Hippocampal formation (tissue), 2 donors: ENCODE measurements around the gene TMEM11.

ENCODE experiments used
- DNase-seq, 2 donors: peaks; one replicate each; lab custom pipeline; 2025; lab: John Stamatoyannopoulos, UW

Gene TMEM11

DNA sequence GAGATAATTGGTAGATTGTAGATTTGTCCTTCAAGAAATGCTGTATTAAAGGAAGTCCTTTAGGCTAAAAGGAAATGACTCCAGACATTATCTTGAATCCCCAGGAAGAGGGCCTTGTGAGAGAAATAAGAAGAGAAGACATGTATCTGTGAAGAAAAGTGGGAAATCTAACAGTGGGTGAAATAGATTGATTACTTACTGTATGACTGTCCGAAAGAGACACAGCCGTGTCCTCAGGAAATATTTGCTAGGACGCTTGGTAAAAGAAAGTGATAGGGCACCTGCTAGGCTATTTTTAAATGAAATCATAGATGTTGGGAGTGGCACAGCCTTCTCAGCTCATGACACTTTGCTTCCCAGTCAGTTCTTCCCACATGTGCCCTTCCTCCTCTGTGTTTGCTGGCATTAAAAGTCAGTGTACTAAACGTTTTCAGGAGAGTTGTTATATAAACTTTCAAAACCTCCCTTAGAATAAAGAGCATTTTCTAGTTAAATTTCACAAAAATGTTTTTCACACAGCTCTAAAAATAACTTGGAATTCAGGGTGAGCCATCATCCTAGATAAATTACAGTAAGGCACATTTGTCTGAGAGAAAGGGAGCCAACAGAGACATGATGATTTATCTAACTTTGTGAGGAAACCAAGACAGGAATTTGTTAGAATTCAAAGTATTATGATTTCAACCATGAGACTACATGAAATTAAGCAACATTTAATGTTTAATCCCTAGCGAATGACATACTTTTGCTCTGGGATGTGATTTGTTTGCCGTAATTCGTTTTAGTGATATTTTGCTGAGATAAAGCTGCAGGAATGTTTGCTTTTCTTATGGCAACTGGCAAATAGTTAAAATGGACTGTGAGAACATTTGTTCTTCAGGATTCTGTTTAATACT, 52.2 kb downstream of the TMEM11 start:
- no peak for DNase-seq

DNA sequence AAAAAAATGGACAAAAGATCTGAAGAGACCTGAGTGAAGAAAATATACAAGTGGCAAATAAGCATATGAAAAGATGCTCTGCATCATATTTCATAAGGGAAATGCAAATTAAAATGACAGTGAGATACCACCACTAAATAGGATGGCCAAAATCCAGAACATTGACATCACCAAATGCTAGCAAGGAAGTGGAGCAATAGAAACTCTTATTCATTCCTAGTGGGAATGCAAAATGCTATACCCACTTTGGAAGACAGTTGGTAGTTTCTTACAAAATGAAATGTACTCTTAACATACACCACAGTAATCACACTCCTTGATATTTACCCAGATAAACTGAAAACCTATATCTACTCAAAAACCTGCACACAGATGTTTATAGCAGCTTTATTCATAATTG, 53.6 kb downstream of the TMEM11 start:
- DNase-seq, result no peak

DNA sequence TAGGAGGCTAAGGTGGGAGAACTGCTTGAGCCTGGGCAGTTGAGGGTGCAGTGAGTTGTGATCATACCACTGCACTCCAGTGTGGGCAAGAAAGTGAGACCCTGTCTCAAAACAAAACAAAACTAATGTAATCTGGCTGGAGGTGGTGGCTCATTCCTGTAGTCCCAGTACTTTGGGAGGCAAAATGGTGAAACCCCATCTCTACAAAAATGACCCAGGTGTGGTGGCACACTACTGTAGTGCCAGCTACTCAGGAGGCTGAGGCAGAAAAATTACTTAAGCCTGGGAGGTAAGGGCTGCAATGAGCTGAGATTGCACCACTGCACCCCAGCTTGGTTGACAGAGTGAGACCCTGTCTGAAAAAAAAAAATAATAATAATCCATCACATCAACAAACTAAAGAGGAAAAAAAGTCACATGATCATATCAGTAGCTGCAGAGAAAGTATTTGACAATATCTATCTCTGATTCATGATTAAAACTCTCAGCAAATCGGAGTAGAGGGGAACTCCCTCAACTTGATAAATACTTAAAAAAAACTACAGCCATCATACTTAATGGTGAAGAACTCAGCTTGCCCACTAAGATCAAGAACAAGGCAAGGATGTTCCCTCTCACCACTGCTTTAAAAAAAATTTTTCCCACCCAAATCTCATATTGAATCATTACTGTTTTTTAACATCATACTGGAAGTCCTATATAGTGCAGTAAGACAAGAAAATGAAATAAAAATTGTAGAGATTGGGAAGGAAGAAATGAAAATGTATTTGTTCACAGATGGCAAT, 56.2 kb downstream of the TMEM11 start:
- DNase-seq, result no peak

DNA sequence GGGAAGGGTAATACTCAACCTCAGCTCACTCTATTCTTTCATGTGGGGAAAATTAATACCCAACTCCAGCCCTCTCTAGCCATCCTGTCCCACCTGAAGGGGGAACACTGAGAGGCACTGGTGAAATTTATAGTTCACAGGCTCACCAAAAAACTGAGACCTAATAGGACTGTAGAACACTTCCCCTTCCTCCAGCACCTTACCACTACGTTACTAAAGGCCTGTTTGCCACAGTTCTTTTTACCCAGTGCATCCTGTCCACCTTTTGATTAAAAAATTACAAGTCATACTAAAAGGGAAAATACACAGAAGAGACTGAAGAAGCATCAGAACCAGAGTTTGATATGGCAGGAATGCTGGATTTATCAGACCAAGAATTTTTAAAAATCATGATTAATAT, 61.2 kb downstream of the TMEM11 start:
- DNase-seq, result no peak

DNA sequence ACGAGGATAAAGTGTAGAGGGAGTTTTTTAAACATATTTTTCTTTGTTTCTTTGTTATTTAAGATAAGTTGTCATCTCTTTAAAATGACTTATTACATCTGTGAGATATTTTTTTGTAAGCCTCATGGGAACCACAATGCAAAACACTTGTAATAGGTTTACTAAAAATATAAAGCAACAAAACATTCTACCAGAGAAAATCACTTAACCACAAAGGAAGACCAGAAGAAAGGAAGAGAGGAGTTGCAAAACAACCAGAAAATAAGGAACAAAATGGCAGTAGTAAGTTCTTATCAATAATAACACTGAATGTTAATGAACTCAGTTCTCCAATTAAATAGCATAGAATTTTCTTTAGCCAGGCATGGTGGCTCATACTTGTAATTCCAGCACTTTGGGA, 64.3 kb downstream of the TMEM11 start:
- no peak for DNase-seq
